ENCODE data around the gene NANS. TPM values are rescaled to one million over a fixed set of nuclear protein-coding genes. Genes with fewer than 3 reads are reported as not detected.
"Not testable (repeated sequence)": the region's sequence is repeated elsewhere in the genome, so short reads cannot be mapped to it uniquely, and the experiment has no call there.

NANS gene
- total RNA-seq, 1 donor from 2014 or later = 13.0 TPM

DNA sequence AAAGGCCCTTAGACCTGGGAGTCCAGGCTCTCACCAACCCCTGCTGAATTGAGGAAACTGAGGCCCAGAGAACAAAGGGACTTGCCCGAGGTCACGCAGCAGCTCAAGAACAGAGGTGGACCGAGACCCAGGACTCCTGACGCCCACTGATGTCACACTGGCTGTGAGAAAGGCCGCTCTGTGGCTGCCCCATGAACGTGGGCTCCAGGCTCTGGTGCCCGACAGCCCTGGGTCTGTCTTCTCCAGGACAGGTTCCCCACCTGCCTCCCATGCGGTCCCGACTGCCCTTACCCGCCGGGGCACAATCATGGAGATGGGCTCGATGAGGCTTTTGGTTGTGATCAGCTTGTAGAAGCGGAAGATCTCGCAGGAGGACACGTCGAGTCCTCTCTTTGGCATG, 71.8 kb downstream of the NANS start:
- peaks cover 5% of the 10 kb centered on the region for H4K20me1 ChIP-seq (ENCODE audit: low read depth)
- no peak for DNase-seq (ENCODE audit: low spot score)
- TF ChIP-seq EZH2phosphoT487 (IDR thresholded peaks at IDR 0.05) (no peak), EZH2 (IDR thresholded peaks at IDR 0.05) (no peak)
- TF ChIP-seq, protein P1, sequence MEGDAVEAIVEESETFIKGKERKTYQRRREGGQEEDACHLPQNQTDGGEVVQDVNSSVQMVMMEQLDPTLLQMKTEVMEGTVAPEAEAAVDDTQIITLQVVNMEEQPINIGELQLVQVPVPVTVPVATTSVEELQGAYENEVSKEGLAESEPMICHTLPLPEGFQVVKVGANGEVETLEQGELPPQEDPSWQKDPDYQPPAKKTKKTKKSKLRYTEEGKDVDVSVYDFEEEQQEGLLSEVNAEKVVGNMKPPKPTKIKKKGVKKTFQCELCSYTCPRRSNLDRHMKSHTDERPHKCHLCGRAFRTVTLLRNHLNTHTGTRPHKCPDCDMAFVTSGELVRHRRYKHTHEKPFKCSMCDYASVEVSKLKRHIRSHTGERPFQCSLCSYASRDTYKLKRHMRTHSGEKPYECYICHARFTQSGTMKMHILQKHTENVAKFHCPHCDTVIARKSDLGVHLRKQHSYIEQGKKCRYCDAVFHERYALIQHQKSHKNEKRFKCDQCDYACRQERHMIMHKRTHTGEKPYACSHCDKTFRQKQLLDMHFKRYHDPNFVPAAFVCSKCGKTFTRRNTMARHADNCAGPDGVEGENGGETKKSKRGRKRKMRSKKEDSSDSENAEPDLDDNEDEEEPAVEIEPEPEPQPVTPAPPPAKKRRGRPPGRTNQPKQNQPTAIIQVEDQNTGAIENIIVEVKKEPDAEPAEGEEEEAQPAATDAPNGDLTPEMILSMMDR (IDR thresholded peaks at IDR 0.05) = no peak
- H3K27ac ChIP-seq = no peak overlapping the region
- H3K36me3 ChIP-seq = no peaks in the 10 kb centered on the region
- no peak overlapping the region for H3K4me3 ChIP-seq
- no peaks in the 10 kb centered on the region for H3K27me3 ChIP-seq
- H3F3A ChIP-seq (ENCODE audit: low read depth) = peaks cover 4% of the 10 kb centered on the region
- H3K9ac ChIP-seq = no peak overlapping the region
- Mint-ChIP-seq H3K4me3 (no peak overlapping the region), H3K27ac (no peak overlapping the region), H3K4me1 (peaks cover 13% of the 10 kb centered on the region), H3K9me3 (no peaks in the 10 kb centered on the region), H3K36me3 (no peaks in the 10 kb centered on the region), H3K27me3 (ENCODE audit: insufficient read depth, low read depth) (peaks cover 13% of the 10 kb centered on the region)
- peaks cover 10% of the 10 kb centered on the region for H3K4me1 ChIP-seq
- no peaks in the 10 kb centered on the region for H3K79me2 ChIP-seq (ENCODE audit: low read depth)
- no peaks in the 10 kb centered on the region for H3K9me3 ChIP-seq (ENCODE audit: low read depth)
- no peak overlapping the region for H3K4me2 ChIP-seq
- no peak overlapping the region for H2AFZ ChIP-seq (replicated peaks)

DNA sequence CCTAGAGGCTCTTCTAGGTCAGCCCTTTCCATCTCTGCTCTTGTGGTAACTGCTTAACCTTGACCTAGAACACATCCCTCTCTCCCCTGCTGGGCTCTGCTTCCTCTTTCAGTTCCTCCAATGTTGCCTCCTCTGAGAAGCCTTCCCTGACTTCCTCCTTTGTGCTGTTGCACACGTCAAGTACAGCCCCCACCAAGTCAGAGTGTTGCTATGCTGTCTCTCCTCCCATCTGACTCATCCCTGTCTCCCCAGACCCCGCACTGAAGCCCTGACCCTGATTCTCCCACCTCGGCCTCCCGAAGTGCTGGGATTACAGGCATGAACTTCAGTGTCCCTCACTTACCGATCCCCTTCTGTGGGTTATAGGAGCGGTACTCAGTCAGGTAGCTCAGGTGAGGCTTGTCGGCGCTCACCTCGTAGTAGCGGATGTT, 72.9 kb downstream of the NANS start:
- peaks cover 4% of the 10 kb centered on the region for H3F3A ChIP-seq (ENCODE audit: low read depth)
- H3K4me3 Mint-ChIP-seq = no peak overlapping the region
- H3K4me1 ChIP-seq = peaks cover 14% of the 10 kb centered on the region
- H3K27ac ChIP-seq = no peak overlapping the region
- no peak overlapping the region for H3K4me2 ChIP-seq
- H3K27ac Mint-ChIP-seq = no peak overlapping the region
- TF ChIP-seq EZH2phosphoT487 (IDR thresholded peaks at IDR 0.05) (no peak), EZH2 (IDR thresholded peaks at IDR 0.05) (no peak)
- TF ChIP-seq, protein P1 (IDR thresholded peaks at IDR 0.05) = no peak
- no peaks in the 10 kb centered on the region for H3K9me3 ChIP-seq (ENCODE audit: low read depth)
- H3K36me3 ChIP-seq = no peaks in the 10 kb centered on the region
- peaks cover 11% of the 10 kb centered on the region for H3K27me3 Mint-ChIP-seq (ENCODE audit: insufficient read depth, low read depth)
- no peaks in the 10 kb centered on the region for H3K79me2 ChIP-seq (ENCODE audit: low read depth)
- no peaks in the 10 kb centered on the region for H3K36me3 Mint-ChIP-seq
- H3K4me1 Mint-ChIP-seq = peaks cover 16% of the 10 kb centered on the region
- no peak overlapping the region for H3K9ac ChIP-seq
- no peaks in the 10 kb centered on the region for H3K9me3 Mint-ChIP-seq
- H3K27me3 ChIP-seq = no peaks in the 10 kb centered on the region
- H3K4me3 ChIP-seq = no peak overlapping the region
- no peak overlapping the region for H2AFZ ChIP-seq (replicated peaks)
- DNase-seq (ENCODE audit: low spot score) = no peak
- peaks cover 9% of the 10 kb centered on the region for H4K20me1 ChIP-seq (ENCODE audit: low read depth)

DNA sequence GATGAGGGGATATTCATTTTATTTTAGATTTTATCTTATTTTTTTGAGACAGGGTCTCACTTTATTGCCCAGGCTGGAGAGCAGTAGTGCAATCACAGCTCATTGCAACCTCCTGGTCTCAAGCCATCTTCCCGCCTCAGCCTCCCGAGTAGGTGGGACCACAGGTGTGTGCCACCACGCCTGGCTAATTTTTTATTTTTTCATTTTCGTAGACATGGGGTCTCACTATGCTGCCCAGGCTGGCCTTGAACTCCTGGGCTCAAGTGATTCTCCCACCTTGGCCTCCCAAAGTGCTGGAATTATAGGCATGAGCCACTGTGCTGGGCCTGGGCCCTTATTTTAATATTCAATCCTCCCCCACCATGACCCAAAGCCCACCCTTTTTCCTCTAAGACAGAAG, 73.5 kb downstream of the NANS start:
- H3K27me3 Mint-ChIP-seq (ENCODE audit: insufficient read depth, low read depth) = peaks cover 11% of the 10 kb centered on the region
- not testable (repeated sequence) for H3F3A ChIP-seq (ENCODE audit: low read depth); H3K4me3 Mint-ChIP-seq; H3K9me3 ChIP-seq (ENCODE audit: low read depth); H3K36me3 Mint-ChIP-seq; H3K27me3 ChIP-seq; DNase-seq (ENCODE audit: low spot score); H3K27ac Mint-ChIP-seq; H3K9me3 Mint-ChIP-seq; H3K79me2 ChIP-seq (ENCODE audit: low read depth); H3K4me2 ChIP-seq; H4K20me1 ChIP-seq (ENCODE audit: low read depth); H3K36me3 ChIP-seq; H3K4me3 ChIP-seq; H3K27ac ChIP-seq; H2AFZ ChIP-seq (replicated peaks); H3K9ac ChIP-seq
- peaks cover 16% of the 10 kb centered on the region for H3K4me1 Mint-ChIP-seq
- peaks cover 14% of the 10 kb centered on the region for H3K4me1 ChIP-seq

DNA sequence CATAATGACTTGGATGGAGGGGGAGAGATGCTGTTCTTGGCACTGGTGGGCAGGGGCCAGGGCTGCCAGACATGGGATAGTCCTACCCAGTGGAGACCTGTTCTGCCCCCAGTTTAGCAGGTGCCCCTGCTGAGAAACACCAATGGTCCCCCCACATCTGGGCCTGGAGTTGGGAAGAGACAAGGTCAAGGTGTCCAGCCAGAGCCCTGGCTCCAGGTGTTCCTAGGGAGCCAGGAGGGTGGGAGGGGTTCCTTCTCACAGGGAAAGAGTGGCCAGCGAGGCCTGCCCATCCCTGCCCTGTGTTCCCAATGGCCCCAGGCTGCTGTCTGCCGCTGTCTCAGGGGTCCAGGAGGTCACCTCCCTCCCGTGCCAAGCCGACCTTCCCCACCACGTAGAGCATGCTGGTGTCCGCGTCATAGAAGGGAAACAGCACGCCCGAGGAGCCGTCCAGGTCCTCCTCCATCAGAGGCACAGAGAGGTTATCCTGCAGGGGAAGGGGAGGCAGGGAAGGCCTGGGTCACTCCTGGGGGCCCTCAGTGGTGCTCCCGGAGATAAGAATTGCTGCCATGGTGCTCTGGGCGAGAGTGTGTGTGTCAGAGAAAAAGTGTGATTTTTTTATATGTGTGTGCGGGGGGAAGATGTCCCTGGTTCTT, 74.2 kb downstream of the NANS start:
- Histone ChIP-seq H3K9ac (no peak overlapping the region), H3F3A (ENCODE audit: low read depth) (peaks cover 4% of the 10 kb centered on the region)
- H3K4me3 Mint-ChIP-seq = no peak overlapping the region

More for the DNA sequence above, 74.2 kb downstream of the NANS start:
- Histone ChIP-seq H3K27ac (no peak overlapping the region), H4K20me1 (ENCODE audit: low read depth) (peaks cover 9% of the 10 kb centered on the region), H3K79me2 (ENCODE audit: low read depth) (no peaks in the 10 kb centered on the region), H2AFZ (replicated peaks) (no peak overlapping the region), H3K36me3 (no peaks in the 10 kb centered on the region), H3K4me2 (no peak overlapping the region), H3K4me3 (no peak overlapping the region), H3K27me3 (no peaks in the 10 kb centered on the region), H3K4me1 (peaks cover 14% of the 10 kb centered on the region), H3K9me3 (ENCODE audit: low read depth) (no peaks in the 10 kb centered on the region)
- no peak for TF ChIP-seq EZH2phosphoT487 (IDR thresholded peaks at IDR 0.05)
- TF ChIP-seq, protein P1 (IDR thresholded peaks at IDR 0.05) = no peak
- no peak for TF ChIP-seq EZH2 (IDR thresholded peaks at IDR 0.05)
- DNase-seq (ENCODE audit: low spot score) = no peak
- H3K36me3 Mint-ChIP-seq = no peaks in the 10 kb centered on the region
- peaks cover 11% of the 10 kb centered on the region for H3K27me3 Mint-ChIP-seq (ENCODE audit: insufficient read depth, low read depth)
- H3K4me1 Mint-ChIP-seq = peaks cover 16% of the 10 kb centered on the region
- H3K9me3 Mint-ChIP-seq = no peaks in the 10 kb centered on the region
- H3K27ac Mint-ChIP-seq = no peak overlapping the region

Measured in neural progenitor cell (in vitro differentiated cells).